PFSK-1 (cell line): ENCODE results near the gene OR7G3.

ENCODE experiments used
- POLR2AphosphoS5 ChIP-seq: IDR thresholded peaks from 2 replicates; pipeline ENCODE4 v1.6.1; 2012; ENCODE audit warnings: low read depth, mild to moderate bottlenecking, control low read depth, low read length, moderate library complexity
- REST ChIP-seq, 2 experiments: IDR thresholded peaks; 2 replicates each; pipeline versions ENCODE4 v1.6.1 to v1.8.0; 2011 to 2012; ENCODE audit warnings: low read depth in 2 of 2, low read length in 2 of 2, control low read depth in 1 of 2, inconsistent platforms in 1 of 2, mild to moderate bottlenecking in 1 of 2, moderate library complexity in 1 of 2; ENCODE audit not compliant: insufficient read depth in 1 of 2
- SIN3A ChIP-seq: IDR thresholded peaks from 2 replicates; pipeline ENCODE4 v1.6.1; 2012; ENCODE audit warnings: mild to moderate bottlenecking, low read length, moderate library complexity, borderline replicate concordance; ENCODE audit not compliant: insufficient read depth
- TAF1 ChIP-seq: IDR thresholded peaks from 2 replicates; pipeline ENCODE4 v1.6.1; 2012; ENCODE audit warnings: low read length, control low read depth, borderline replicate concordance; ENCODE audit not compliant: insufficient read depth

- TF ChIP-seq REST (IDR thresholded peaks at IDR 0.05; ENCODE audit: insufficient read depth in 1 of 2, low read depth in 2 of 2, low read length in 2 of 2): no peak
- TF ChIP-seq TAF1: no peak
- TF ChIP-seq SIN3A: no peak
- TF ChIP-seq POLR2AphosphoS5: no peak
These were observed 16.8 kb downstream of the OR7G3 start for GRCh38 chr19:9109959-9110358.
